Right ventricle myocardium superior (tissue), 1 donor: ENCODE results near the gene FAM114A1. TPM values are rescaled to one million over a fixed set of nuclear protein-coding genes. Genes with fewer than 3 reads are reported as not detected.

ENCODE experiments used
- ATAC-seq: fragments of 200-7000 bp; cut with Tn5 transposase; one replicate; pipeline ENCODE4 v1.9.1; 2020; ENCODE audit warnings: mild to moderate bottlenecking; ENCODE audit not compliant: poor library complexity
- DNase-seq: peaks from one replicate; pipeline ENCODE4 v3.0.0-alpha.2; 2020
- intact Hi-C: fragments of 100-400 bp; cut with DNase I; formaldehyde crosslinking; loops from one replicate; pipeline ENCODE4 v1.11.2; 2022
- long read RNA-seq: library from polyadenylated mRNA; unstranded; transcript quantifications from one replicate; pipeline ENCODE4 v2.0.0, GENCODE V29; 2021
- total RNA-seq: library from RNA; stranded (reverse); fragmentation: NEBNext Ultra II Directional; extraction: Animal tissue kit (Norgen Biotek cat#: 25700); gene quantifications from one replicate; pipeline ENCODE4 v1.2.1, GENCODE V29; 2021
- donor health status: DM: no; HTN: yes; CAD: no; lungs with severe emphysema.

Gene FAM114A1
- total RNA-seq: 20.3 TPM
- long read RNA-seq, full-length matches to known transcripts: 2 of 16 reads
- long read RNA-seq, partial matches to known transcripts: 0 of 16 reads
- long read RNA-seq, other reads (novel, unspliced or antisense): 14 of 16 reads

- ATAC-seq (peak; percentile 99), DNase-seq (peak; percentile 90)
- intact Hi-C loops: no loop called here
Observed at GRCh38 chr4:38867478-38868058, at the start of gene FAM114A1. Gene FAM114A1, plus strand, starts transcription at chr4:38867806. Its CDS starts 10,273 bp downstream, at chr4:38878079.

DNA sequence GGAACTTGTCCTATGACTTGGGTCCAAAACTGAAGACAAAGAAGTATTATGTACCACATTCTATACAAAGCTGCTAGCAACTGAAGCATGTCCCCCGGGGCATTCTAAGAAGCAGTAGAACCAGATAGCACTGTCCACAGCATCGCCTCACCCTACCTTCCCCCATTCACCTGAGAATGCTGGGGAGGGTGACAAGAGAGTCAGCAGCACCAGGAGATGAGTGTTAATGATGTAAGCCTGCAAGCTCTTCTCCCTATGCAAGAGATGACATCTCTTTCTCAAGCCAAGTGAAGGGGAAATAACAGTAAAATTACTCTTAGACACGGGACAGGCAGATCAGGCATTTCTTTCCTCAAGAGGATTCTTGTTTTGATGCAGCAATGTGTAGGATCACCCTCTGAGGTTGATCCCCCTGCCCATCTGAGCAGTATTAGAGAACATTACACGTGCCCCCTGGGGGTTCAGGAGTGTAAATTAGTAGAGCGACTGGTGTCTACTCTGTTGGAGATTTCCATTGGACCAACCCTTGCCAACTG lies 49.1 kb upstream of the FAM114A1 start:
- ATAC-seq (no peak), DNase-seq (no peak)
- intact Hi-C loops: no loop called here

DNA sequence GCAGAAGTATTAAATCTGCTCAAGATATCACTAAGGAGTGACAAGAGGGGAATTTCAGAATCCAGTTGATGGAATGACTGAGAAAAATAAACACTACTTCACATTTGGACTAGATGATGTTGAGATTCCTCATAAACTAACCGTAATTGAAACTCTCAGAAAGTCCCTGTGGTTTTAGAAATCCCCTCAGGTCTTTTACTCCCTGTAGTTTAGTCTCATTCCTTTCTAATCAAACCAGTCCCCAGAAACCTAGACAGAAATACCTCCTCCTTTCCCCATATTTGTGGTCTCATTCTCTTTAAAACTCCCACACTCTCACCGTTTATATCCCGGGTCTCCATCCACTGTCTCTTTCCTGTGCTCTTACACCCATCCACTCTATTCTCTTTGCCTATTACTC lies 48.0 kb upstream of the FAM114A1 start:
- DNase-seq: no peak
- ATAC-seq: no peak
- intact Hi-C loops: no loop called here

DNA sequence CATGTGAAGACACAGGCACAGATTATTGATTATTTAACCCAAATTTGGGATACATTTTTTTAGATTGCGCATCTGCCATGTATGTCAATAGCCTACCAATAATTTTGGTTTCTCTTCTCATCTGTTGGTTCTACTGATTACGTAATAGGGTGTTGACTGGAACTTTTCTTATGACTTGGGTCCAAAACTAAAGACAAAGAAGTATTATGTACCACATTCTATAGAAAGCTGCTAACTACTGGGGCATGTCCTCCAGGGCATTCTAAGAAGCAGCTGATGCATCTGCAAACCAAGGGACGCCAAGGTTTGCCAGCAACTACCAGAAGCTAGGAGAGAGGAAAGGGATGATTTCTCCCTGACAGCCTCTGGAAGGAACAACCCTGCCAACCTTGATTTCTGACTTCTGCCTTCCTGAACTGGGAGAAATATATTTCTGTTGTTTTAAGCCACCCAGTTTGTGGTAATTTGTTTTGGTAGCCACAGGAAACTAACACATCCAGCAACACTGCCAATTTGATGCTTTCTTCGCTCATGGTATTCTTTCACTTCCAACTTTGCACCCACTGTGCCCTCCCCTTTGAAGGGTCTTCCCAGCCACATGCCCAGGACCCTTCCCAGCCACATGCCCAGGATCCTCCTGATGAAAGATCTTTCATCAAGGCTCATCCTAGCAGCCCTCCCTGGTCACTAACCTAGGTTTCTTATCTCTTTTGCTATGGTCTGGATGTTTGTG lies 47.1 kb upstream of the FAM114A1 start:
- ATAC-seq: no peak
- no peak for DNase-seq
- intact Hi-C loops: no loop called here

- intact Hi-C loops: no loop called here
Observed at GRCh38 chr4:38821739-38822138, 45.9 kb upstream of the FAM114A1 start.

DNA sequence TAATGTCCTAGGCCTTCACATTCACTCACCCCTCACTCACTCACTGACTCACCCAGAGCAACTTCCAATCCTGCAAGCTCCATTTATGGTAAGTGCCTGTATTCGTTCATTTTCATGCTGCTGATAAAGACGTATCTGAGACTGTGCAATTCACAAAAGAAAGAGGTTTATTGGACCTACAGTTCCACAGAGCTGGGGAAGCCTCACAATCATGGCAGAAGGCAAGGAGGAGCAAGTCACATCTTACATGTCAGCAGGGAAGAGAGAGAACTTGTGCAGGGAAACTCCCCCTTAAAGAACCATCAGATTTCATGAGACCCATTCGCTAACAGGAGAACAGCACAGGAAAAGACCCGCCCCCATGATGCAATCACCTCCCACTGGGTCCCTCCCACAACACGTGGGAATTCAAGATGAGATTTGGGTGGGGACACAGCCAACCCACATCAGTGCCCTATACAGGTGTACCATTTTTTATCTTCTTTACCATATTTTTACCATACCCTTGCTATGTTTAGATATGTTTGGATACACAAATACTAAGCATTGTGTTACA lies 44.8 kb upstream of the FAM114A1 start:
- intact Hi-C loops: no loop called here
- DNase-seq (no peak), ATAC-seq (no peak)

More at GRCh38 chr4:38821739-38822138, 45.9 kb upstream of the FAM114A1 start:
- ATAC-seq (no peak), DNase-seq (no peak)

DNA sequence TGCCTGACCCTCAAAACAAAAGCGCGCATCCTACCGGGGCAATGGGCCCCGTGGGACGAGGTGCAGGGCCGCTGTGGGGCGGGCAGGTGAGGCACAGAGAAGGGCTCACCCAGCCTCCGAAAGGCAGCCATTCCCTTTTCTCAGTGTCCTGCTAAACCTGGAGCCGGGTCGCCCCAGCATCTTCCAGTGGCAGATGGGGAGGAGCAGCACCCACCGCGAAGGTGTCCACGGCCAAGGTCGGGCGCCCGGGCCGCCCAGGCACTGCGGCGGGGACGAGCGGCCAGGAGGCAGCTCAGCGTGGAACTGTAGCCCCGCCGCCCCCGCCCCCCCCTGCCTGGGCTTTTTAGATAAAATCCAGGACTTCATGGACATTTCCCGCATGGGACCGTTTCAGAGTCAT lies 43.8 kb upstream of the FAM114A1 start:
- ATAC-seq (no peak), DNase-seq (no peak)
- intact Hi-C loops: no loop called here

- no peak for ATAC-seq
Observed at GRCh38 chr4:38829237-38829636, 38.4 kb upstream of the FAM114A1 start.

DNA sequence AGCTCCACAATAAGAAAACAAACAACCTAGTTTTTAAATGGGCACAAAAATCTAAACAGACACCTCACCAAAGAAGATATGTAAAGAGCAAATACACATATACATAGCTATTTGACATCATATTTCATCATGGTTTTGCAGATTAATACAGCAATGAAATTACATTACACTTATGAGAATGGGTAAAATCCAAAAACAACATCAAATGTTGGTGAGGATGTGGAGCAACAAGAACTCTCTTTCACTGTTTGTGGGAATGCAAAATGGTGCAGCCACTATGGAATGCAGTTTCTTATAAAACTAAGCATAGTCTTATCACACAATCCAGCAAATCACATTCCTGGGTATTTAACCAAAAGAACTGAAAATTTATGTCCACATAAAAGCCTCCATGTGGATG lies 36.0 kb upstream of the FAM114A1 start:
- no peak for DNase-seq
- intact Hi-C loops: no loop called here
- no peak for ATAC-seq

More at GRCh38 chr4:38829237-38829636, 38.4 kb upstream of the FAM114A1 start:
- intact Hi-C loops: no loop called here
- DNase-seq: no peak

DNA sequence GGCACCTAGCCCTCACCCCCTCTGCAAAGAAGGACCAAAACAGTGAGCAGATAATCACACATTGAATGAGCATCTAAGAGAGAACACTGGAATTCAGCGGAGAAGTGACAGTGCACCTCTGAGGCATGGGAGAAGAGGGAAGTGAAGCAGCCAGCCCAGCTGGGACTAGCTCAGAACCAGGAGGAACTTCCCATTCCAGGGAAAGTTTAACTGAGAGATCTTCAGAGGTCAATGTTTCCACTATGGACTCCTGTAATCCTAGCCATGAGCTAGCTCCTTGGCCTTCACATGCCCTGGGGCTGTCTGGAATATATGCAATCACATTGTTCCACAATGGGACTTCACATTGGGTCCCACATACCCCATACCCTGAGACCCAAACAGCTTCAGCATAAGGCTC lies 35.4 kb upstream of the FAM114A1 start:
- ATAC-seq (no peak), DNase-seq (no peak)
- intact Hi-C loops: no loop called here

- ATAC-seq: no peak
- no peak for DNase-seq
- intact Hi-C loops: no loop called here
Observed at GRCh38 chr4:38832624-38833528, 34.7 kb upstream of the FAM114A1 start.

- intact Hi-C loops: no loop called here
- no peak for ATAC-seq
- DNase-seq: no peak
Observed at GRCh38 chr4:38834570-38834969, 33.0 kb upstream of the FAM114A1 start.

DNA sequence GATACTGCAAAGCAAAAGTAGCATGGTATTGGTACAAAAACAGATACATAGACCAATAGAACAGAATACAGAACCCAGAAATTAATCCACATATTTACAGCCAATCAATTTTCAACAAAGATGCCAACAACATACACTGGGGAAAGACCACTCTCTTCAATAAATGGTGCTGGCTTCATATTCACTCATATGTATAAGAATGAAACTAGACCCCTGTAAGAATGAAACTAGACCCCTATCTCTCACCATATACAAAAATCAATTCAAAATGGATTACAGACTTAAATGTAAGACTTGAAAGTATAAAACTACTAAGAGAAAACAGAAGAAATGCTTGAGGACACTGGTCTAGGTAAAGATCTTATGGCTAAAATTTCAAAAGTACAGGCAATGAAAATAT lies 30.3 kb upstream of the FAM114A1 start:
- no peak for DNase-seq
- intact Hi-C loops: no loop called here
- no peak for ATAC-seq

DNA sequence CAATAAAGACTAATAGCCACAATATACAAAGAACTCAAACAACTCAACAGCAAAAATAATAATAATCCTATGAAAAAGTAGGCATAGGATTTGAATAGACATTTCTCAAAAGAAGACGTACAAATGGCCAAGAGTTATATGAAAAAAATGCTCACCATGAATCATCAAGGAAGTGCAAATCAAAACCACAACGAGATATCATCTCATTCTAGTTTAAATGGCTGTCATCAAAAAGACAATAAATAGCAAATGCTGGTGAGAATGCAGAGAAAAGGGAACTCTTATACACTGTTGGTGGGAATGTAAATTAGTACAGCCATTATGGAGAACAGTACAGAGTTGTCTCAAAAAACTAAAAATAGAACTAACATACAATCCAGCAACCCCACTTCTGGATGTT lies 29.8 kb upstream of the FAM114A1 start:
- intact Hi-C loops: no loop called here
- ATAC-seq (no peak), DNase-seq (no peak)

GRCh38 chr4:38842994-38843393 lies 24.6 kb upstream of the FAM114A1 start:
- DNase-seq (no peak), ATAC-seq (no peak)
- intact Hi-C loops: no loop called here

DNA sequence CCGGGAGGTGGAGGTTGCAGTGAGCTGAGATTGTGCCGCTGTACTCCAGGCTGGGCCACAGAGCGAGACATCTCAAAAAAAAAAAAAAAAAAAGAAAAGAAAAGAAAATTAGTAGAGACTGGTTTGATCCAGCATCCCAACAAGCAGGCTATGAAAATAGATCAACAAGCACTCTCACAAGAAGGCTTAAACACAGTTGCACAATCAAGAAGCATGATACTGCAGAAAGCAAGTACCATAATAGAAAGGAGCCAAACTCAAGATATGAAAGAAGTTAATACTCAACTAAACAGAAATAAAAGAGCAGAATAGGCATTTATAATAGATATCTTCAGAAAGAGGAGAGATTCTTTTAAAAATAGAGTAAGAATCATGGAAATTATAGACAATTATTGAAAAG lies 21.6 kb upstream of the FAM114A1 start:
- intact Hi-C loops: no loop called here
- DNase-seq (no peak), ATAC-seq (no peak)

DNA sequence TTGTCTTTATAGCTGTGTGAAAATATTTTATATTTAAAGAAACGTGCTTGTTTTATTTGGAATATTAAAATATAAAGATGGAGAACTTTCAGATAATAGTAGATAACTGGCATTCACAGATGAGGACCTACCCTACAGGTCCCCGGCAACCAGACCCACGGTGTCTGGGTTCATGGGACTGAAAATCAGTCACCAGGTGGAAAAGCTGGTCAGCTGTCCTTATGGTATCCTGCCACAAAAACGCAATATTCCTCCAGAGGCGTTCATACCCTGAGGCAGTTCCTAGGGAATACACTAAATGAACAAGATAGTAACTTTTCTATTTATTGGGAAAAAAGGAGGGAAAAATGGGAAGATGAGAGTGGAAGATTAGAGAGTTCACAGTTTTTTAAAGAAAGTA lies 12.1 kb upstream of the FAM114A1 start:
- intact Hi-C loops: loop anchor here (5.0 kb wide), 1 partner anchor 93 kb away; no protein-coding TSS in a partner anchor
- no peak for ATAC-seq
- no peak for DNase-seq

DNA sequence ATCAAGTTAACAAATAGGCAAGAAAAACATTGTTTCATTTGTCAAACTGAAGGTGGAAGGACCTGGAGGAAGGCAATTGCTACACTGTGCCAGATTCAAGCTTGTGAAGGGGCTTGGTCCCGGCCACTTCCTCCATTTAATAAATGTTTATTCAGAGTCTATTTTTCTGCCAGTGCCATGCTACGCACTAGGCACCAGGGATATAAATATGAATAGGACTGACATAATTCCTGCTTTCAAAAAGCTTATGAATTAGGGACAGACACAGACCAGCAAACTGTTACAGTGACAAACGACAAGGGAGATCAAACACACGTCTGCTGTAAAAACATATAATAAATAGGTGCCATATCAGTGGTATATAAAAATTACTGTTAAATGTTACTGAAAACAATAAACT lies 11.6 kb upstream of the FAM114A1 start:
- intact Hi-C loops: loop anchor here (5.0 kb wide), 1 partner anchor 94 kb away; no protein-coding TSS in a partner anchor
- DNase-seq: peak; percentile 45
- ATAC-seq: peak; percentile 51
